DND-41 (cell line): Measurements from ENCODE around the gene SEMA5A.

Experiments used
- CTCF ChIP-seq: IDR thresholded peaks from 2 replicates; pipeline ENCODE4 v1.5.1; 2012; ENCODE audit warnings: borderline replicate concordance, low read length, moderate library complexity, mild to moderate bottlenecking; ENCODE audit not compliant: poor library complexity, severe bottlenecking; ENCODE audit errors: extremely low read depth
- EZH2 ChIP-seq: IDR thresholded peaks from 3 replicates; pipeline ENCODE4 v1.6.1; 2012; ENCODE audit warnings: borderline replicate concordance, low read depth, mild to moderate bottlenecking, moderate library complexity, low read length, inconsistent platforms; ENCODE audit not compliant: severe bottlenecking

- TF ChIP-seq EZH2: no peak
- TF ChIP-seq CTCF: no peak
These were observed 48.5 kb downstream of the SEMA5A start for GRCh38 chr5:9497347-9497746.
